Mucosa of gallbladder (tissue), 1 donor: ENCODE measurements around the gene REXO5. TPM values are rescaled to one million over a fixed set of nuclear protein-coding genes. Genes with fewer than 3 reads are reported as not detected.
"Not testable (repeated sequence)": the region's sequence is repeated elsewhere in the genome, so short reads cannot be mapped to it uniquely, and the experiment has no call there.

ENCODE experiments used
- DNase-seq: peaks from one replicate; pipeline ENCODE4 v3.0.0-alpha.2; 2020; ENCODE audit warnings: low spot score
- total RNA-seq: library from RNA; stranded (reverse); gene quantifications from one replicate; pipeline ENCODE4 v1.2.1, GENCODE V29; 2021
- donor health status: DM: no; HTN: no; CAD: no.

REXO5 gene, protein sequence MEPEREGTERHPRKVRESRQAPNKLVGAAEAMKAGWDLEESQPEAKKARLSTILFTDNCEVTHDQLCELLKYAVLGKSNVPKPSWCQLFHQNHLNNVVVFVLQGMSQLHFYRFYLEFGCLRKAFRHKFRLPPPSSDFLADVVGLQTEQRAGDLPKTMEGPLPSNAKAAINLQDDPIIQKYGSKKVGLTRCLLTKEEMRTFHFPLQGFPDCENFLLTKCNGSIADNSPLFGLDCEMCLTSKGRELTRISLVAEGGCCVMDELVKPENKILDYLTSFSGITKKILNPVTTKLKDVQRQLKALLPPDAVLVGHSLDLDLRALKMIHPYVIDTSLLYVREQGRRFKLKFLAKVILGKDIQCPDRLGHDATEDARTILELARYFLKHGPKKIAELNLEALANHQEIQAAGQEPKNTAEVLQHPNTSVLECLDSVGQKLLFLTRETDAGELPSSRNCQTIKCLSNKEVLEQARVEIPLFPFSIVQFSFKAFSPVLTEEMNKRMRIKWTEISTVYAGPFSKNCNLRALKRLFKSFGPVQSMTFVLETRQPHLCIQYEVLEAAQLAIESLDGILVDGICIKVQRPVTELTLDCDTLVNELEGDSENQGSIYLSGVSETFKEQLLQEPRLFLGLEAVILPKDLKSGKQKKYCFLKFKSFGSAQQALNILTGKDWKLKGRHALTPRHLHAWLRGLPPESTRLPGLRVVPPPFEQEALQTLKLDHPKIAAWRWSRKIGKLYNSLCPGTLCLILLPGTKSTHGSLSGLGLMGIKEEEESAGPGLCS
- total RNA-seq = 2.2 TPM

DNA sequence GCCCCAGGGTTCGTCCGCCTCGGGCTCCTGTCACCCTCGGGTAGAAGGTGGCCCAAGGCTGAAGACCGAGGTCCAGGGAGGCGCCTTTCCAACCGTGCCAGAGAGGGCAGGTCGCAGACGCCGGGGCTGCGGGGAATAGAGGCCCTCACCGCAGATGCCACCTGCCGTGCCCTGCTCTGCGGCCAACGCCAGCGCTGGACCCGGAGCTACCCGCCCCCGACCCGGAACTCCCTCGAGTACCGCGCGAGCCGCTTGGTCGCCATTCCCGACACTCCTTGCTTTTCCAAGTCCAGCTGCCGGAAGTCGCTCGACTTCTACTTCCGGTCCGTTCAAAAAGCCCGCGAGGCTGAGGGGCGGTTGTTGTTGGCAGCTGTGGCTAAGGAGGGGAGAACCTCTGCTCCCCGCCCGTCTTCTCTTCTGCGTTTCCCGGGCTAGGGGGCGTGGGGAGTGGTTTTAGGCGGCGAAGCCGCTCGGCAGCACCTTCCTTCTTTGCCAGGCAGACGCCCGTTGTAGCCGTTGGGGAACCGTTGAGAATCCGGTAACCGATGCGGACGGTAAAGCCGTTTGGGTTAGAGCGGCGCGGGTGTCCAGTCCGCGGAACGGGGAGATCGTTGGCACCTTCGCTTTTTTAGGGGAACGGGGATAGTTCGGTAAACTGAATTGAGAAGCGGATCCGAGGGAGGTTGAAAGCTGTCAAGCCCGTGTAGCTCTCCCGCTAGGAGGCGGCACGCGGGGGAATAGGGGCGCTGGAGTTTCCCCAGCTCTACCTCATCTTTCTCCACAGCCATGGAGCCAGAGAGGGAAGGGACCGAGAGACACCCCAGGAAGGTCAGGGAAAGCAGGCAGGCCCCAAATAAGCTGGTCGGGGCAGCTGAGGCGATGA is at the start of gene REXO5, which contains the start of gene ERI2:
Gene REXO5, plus strand, starts transcription at position 360 of the 883 bp plus-strand sequence. Its CDS starts 427 bp downstream, at position 787.
Gene ERI2, minus strand, starts transcription at position 305 of the 883 bp plus-strand sequence. Its CDS starts 42 bp downstream, at position 263.
- DNase-seq = peak; percentile 91

DNA sequence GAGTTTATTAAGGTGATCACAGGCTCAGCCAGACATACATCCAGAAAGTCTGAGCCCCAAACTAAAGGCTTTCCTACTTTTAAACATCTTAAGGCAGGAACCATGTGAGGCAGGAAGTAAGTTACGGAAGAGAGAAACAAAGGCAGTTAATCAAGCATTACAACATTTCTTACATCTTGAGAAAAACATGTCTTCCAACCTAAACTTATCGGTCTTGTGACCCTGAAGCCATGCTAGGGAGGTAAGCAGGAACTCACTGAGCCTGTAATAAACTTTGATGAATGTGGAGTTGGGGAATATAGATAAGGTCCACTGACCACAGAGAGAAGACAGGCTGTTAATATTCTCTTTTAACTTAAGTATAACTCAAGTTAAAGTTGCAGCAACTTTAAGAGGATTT is 46.0 kb upstream of the REXO5 start:
- no peak for DNase-seq

DNA sequence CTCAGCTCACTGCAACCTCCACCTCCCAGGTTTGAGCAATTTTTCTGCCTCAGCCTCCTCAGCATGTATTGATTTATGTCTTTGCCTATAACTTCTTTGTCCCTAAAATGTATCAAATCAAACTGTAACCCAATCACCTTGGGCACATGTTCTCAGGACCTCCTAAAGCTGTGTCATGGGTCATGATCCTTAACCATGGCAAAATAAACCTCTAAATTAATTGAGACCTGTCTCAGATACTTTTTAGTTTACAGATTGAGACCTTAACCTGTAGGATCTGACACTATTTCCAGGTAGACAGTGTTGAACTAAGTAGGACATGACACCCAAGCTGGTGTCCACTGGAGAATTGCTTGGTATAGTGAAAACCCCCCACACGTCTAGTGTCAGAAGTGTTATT is 45.2 kb upstream of the REXO5 start:
- no peak for DNase-seq

DNA sequence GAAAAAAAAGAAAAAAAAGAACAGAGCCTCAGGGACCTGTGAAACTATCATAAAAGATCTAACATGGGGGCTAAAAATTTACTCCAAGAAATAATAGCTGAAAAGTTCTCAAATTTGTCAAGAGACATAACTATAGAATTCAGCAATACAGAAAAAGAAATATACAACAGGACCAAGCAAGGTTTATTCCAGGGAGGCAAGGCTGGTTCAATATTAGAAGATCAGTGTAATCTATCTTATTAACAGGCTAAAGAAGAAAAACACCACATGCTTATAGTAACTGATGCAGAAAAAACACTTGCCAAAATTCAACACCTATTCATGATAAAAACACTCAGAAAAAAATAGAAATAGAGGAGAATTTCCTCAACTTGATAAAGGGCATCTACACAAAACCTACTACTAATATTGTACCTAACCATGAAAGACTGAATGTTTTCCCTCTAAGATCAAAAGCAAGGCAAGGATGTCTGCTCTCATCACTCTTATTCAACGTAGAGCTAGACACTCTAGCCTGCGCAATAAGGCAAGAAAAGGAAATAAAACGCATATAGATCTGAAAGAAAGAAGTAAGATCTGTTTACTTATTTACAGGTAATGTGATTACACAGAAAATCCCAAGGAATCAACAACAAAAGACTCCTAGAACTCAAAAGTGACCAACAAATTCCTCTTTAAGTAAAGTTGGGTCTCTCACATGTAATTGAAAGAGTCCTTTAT is 43.8 kb upstream of the REXO5 start:
- DNase-seq = no peak

DNA sequence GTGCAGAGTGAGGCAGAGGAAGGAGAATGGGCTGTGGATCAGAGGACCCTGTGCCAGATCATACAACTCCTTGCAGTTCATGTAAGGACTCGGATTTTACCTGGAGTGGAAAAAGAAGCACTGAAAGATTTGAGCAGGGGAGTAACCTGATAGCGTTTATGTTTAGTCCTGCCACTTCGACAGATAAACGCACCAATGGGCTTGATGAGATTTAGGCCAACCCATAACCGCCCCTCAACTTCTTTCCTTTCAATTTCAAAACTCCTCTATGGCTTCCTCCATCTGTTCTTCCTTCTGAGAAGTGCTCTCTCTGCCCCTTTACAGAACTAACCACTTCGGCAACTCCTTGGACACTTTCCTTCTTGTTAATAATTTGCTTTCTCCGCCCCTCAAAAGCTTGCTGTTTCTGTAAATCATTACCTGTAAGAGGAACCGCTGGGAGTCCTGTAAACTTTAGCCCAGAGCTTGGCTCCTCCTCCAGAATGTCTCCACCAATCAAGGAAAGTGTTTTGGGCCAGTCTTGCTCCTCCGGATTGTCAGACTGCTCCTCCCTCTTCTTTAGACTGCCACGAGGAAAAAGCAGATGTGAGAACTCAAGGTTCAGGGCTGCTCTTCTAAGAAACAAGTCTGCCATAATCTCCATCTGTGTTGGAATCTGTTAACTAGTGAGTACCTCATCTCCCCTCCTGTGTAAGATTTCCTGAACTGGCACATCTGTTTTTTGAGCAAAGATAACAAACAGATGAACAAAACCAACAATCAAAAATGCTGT is 42.7 kb upstream of the REXO5 start, which contains the start of gene ACSM3:
Gene ACSM3, plus strand, starts transcription at position 554 of the 772 bp plus-strand sequence. CDS start 6,021 bp downstream, outside the sequence.
- DNase-seq = peak; percentile 91

DNA sequence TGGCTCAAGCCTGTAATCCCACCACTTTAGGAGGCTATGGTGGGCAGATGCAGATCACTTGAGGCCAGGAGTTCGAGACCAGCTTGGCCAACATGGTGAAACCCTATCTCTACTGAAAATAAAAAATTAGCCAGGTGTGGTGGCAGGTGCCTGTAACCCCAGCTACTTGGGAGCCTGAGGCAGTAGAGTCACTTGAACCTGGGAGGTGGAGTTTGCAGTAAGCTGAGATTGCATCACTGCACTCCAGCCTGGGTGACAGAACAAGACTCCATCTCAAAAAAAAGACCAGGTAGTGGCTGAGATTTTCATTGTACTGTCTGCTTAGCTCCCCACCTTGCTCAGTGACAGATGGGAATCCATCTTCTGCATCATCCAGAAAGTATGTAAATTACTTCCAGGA is 41.9 kb upstream of the REXO5 start:
- DNase-seq = not testable (repeated sequence)

DNA sequence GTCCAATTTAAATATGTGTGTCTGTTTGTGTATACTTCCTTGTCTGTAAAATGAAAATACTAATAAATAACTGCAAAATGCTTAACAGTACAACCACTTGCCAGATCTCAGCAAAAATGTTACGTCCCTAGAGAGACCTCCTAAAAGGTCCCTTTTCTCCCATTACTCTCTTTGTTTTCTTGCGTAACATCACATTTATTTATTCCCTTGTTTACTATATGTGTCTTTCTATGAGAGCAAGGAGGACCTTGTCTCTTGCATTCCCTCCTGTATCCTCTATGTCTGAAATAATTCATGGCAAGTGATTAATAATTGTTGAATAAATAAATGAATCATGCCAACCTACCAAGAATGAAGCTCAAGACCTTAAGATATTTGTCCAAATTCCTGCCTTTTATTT is 40.6 kb upstream of the REXO5 start:
- no peak for DNase-seq

DNA sequence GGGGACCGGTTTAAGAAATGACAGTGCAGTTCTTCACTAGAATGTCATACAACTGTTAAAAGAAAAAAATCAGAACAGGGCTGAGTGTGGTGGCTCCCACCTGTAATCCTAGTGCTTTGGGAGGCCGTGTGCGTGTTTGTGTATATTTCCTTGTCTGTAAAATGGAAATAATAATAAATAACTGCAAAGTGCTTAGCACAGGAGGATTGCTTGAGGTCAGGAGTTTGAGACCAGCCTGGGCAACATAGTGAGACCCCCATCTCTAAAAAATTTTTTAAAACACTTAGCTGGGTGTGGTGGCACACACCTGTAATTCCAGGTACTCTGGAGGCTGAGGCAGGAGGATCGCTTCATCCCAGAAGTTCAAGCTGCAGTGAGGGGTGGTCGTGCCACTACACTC is 40.0 kb upstream of the REXO5 start:
- DNase-seq = no peak

DNA sequence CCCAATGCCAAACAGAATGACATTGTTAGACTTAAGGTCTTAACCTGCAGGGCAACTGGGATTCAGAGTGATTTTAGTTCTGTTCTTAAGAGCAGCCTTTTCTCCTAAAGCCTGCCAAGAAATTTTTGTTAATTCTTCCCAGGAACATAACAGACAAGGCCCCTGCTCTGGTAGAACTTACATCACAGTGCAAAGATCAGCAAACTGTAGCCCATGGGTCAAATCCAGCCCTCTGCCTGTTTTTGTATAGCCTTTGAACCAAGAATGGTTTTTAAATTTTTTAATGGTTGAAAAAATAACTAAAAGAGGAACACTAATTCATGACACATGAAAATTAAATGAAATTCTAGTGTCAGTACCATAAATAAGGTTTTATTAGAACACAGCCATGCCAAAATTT is 38.8 kb upstream of the REXO5 start:
- no peak for DNase-seq

DNA sequence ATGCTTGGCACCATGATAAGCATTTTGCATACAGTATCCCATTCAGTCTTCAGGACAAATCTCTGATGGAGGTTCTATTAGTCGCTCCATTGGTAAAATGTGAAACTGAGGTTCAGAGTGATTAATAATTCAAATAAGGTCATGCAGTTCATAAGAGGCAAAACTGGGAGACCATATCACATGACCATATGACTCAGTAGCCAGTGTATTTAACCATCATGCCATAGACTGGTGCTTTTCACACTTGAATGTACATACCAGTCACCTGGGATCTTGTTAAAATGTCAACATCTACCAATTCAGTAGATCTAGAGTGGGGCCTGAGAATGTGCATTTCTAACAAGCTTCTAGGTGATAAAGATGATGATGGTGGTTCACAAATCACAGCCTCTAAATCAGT is 38.2 kb upstream of the REXO5 start:
- DNase-seq = no peak

DNA sequence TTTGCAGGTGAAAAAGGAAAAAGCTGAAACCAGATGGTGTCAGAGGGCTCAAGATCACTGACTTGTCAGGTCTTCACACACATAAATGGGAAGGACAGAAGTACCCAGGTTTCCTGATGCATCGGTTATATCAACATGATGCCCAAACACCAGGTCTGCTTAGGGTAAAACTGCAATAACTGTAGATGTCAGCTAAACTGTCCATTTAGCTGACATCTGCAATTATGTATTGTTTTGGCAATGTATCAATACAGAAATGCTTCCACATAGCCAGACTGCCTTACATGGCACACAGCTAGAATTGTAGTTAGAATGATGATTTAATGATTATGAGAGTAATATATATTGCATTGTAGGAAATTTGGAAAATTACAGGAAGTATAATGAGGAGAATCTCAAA is 37.5 kb upstream of the REXO5 start:
- DNase-seq = no peak

DNA sequence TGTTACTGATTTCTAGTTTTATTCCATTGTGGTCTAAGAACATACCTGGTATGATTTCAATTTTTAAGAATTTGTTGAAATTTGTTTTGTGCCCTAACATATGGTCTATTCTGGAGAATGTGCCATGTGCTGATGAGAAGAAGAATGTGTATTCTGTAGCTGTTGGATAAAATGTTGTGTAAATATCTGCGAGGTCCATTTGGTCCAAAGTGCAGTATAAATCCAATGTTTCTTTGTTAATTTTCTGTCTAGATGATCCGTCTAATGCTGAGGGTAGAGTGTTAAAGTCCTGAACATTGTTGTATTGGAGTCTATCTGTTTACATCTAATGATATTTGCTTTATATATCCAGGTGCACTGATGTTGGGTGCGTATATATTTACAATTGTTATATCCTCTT is 32.6 kb upstream of the REXO5 start:
- no peak for DNase-seq

DNA sequence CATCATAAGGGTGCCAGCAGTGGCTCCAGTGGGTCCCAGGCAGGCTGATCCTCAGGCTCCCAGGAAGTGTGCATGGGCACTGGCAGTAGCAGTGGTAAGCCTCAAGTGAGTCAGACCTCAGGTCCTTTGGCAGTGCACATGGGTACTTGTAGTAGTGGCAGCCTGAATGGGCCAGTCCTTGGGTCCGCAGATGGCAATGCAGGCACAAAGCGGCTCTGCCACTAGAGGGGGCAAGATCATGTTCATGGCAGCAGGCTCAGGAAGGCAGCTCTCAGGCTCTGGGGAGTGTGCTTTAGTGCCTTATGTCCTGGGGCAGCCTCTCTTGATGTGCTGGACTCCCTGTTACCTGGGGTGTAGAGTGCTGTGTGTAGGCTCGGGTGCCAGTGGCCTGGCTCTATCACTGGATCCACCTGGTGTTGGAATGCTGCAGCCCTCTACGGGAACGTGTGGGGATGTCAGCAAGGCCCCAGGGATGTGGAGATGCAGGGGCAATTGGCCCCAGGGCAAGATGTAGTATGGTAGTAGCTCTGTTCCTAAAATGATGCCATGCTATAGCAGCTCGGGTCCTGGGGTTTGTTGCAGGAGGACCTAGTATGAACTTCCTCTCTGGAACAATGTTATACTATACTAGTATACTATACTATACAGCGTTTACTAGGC is 31.5 kb upstream of the REXO5 start:
- DNase-seq = peak; percentile 54

DNA sequence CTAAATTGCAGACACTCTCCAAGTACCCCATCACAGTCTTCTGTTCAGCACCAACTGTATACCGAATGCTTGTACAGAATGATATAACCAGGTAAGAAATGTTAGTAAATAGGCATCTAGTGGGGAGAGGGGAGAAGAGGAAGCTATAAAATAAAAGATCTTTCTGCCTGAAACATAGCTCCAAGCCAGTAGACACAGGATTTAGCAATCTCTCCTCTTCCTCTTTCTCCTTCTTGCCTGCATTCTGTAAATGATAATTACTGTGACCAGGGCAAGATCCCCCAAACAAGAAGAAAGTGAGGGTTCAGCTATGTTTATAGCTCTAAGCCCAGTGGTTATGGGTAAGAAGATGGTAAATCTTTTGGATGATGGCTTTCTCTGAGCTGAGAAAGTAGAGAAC is 24.6 kb upstream of the REXO5 start:
- no peak for DNase-seq

DNA sequence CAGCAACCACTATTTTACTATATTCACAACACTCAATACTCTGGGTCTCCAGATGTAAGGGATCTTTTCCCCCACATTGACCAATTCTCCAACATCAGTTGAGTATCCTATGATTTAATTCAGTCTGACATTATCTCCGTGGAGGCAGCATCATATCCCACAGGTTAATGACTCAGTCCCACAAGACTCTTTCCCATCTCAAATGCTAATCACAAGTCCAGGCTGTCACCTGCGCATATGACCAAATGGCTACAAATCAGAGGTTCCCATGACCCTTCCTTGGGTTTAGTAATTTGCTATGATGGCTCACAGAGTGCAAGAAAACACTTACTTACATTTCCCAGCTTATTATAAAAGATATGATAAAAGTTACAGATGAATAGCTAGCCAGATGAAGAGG is 23.9 kb upstream of the REXO5 start:
- DNase-seq = no peak

DNA sequence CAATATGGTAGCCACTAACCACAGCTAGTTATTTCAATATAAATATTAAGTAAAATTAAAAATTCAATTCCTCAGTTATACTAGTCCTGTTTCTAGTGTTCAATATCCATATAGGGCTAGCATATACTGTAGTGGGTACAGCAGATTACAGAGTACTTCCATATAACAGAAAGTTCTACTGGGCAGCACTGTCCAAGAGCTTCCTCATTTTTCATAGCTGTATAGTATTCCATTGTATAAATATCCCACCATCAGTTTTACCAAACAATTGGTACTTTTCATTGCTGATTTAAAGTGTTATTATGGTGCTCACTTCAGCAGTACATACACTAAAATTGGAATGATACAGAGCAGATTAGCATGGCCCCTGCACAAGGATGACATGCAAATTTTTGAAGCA is 22.1 kb upstream of the REXO5 start:
- DNase-seq = no peak

DNA sequence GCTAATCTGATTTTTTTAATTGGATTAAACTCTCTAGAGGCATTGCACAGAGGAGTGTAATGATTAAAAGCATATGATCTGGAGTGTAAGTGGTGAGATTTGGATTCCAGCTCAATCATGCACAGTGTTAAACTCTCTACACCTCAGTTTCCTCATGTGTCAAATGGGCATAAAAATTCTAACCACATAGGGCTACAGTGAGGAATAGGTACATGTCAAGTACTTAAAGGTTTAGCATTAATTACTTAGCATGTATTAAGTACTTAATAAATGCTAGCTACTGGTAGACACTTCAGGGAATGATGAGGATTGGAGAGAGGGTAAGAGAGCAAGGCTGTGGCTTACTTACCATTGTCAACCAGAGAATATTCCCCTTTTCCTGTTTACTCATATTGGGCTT is 17.2 kb upstream of the REXO5 start:
- no peak for DNase-seq

DNA sequence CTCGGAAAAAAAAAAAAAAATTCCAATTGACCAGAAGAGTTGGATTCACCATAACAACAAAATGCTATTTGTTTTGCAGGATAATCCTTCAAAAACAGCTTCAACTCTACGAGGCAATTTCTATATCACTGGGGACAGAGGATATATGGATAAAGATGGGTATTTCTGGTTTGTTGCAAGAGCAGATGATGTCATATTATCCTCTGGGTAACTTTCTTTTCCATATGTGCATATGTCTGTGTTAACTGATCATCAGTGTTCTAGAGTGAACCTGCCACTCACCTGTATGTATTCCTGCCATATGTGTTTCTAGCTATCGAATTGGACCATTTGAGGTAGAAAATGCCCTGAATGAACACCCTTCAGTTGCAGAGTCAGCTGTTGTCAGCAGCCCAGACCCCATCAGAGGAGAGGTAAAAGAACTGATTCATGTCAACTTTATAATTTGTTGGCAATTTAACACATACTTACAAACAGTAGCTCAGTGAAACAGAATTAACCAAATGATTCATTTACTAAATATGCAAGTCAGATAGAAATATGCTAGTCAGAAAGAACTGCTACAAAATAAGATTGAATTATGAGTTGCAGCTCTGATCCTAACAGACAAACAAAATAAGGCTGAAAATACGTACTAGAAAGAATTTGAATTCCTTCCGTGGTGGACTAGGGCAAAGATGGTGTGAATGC is 14.3 kb upstream of the REXO5 start:
- DNase-seq = no peak

DNA sequence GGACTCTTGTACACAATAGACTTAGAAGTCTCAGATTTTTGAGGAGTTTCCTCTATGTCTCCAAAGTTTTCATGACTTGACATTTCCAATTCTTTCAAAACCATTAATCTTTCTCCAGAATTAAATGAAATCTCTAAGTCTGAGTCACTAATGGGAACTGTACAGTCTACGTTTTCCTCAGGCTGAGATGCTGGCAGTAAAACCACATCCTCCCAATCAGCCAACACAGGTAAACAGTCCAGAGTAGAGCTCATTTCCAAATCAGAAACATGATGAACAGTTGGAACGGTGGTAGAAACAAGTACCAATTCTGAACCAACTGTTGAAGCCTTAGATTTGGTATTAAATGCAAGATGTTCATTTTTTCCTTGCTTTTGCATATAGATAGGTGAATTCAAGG is 8.0 kb upstream of the REXO5 start:
- DNase-seq = no peak
